Measurements from ENCODE around the gene NSD1.

The NSD1 gene

GRCh38 chr5:177310332-177310731, 176.8 kb downstream of the NSD1 start:
- DNase-seq, result no peak

GRCh38 chr5:177310757-177311391, 177.3 kb downstream of the NSD1 start:
- peak in 1 of 2 donors; percentile 58 for DNase-seq

GRCh38 chr5:177311392-177311722, 177.8 kb downstream of the NSD1 start:
- no peak for DNase-seq

- DNase-seq, result peak; percentile 96
These were observed 178.4 kb downstream of the NSD1 start, which contains the start of gene MXD3 for GRCh38 chr5:177311723-177312648. Gene MXD3 (minus strand): TSS chr5:177311898. CDS start chr5:177311830, 68 bp downstream.

GRCh38 chr5:177312649-177313181, 179.1 kb downstream of the NSD1 start:
- DNase-seq, result no peak

GRCh38 chr5:177313561-177314259, 180.1 kb downstream of the NSD1 start:
- no peak for DNase-seq

- no peak for DNase-seq
These were observed 181.1 kb downstream of the NSD1 start for GRCh38 chr5:177314376-177315342.

GRCh38 chr5:177315411-177315810, 181.8 kb downstream of the NSD1 start:
- no peak for DNase-seq

- no peak for DNase-seq
These were observed 182.4 kb downstream of the NSD1 start for GRCh38 chr5:177316005-177316404.

- DNase-seq, result peak; percentile 78 to 80
These were observed 184.4 kb downstream of the NSD1 start for GRCh38 chr5:177317959-177318377.

GRCh38 chr5:177319913-177320588, 186.5 kb downstream of the NSD1 start:
- DNase-seq, result no peak

- no peak for DNase-seq
These were observed 187.3 kb downstream of the NSD1 start for GRCh38 chr5:177320879-177321278.

- DNase-seq, result no peak
These were observed 192.4 kb downstream of the NSD1 start for GRCh38 chr5:177325868-177326381.

- DNase-seq, result no peak
These were observed 194.3 kb downstream of the NSD1 start for GRCh38 chr5:177327539-177328522.

GRCh38 chr5:177328545-177329231, 195.1 kb downstream of the NSD1 start:
- DNase-seq, result no peak

- DNase-seq, result no peak
These were observed 196.3 kb downstream of the NSD1 start for GRCh38 chr5:177329883-177330282.

- DNase-seq, result peak in 1 of 2 donors; percentile 9
These were observed 197.6 kb downstream of the NSD1 start for GRCh38 chr5:177330991-177331842.
